ENCODE measurements around the gene NDUFS2.

GRCh38 chr1:161185282-161185682 lies 16.9 kb upstream of the NDUFS2 start:
- TF ChIP-seq, protein P1, sequence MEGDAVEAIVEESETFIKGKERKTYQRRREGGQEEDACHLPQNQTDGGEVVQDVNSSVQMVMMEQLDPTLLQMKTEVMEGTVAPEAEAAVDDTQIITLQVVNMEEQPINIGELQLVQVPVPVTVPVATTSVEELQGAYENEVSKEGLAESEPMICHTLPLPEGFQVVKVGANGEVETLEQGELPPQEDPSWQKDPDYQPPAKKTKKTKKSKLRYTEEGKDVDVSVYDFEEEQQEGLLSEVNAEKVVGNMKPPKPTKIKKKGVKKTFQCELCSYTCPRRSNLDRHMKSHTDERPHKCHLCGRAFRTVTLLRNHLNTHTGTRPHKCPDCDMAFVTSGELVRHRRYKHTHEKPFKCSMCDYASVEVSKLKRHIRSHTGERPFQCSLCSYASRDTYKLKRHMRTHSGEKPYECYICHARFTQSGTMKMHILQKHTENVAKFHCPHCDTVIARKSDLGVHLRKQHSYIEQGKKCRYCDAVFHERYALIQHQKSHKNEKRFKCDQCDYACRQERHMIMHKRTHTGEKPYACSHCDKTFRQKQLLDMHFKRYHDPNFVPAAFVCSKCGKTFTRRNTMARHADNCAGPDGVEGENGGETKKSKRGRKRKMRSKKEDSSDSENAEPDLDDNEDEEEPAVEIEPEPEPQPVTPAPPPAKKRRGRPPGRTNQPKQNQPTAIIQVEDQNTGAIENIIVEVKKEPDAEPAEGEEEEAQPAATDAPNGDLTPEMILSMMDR (IDR thresholded peaks at IDR 0.05) = no peak
- TF ChIP-seq POLR2AphosphoS5 (IDR thresholded peaks at IDR 0.05; ENCODE audit: low read depth, low read length) = no peak
